ENCODE measurements around the gene PCDHGC3.

Gene PCDHGC3

GRCh38 chr5:141484641-141485311 is 9.0 kb downstream of the PCDHGC3 start, which contains the start of gene PCDHGC4:
Gene PCDHGC4 (plus strand): TSS chr5:141485030. CDS start chr5:141485174, 144 bp downstream.
- TF ChIP-seq, protein P1, sequence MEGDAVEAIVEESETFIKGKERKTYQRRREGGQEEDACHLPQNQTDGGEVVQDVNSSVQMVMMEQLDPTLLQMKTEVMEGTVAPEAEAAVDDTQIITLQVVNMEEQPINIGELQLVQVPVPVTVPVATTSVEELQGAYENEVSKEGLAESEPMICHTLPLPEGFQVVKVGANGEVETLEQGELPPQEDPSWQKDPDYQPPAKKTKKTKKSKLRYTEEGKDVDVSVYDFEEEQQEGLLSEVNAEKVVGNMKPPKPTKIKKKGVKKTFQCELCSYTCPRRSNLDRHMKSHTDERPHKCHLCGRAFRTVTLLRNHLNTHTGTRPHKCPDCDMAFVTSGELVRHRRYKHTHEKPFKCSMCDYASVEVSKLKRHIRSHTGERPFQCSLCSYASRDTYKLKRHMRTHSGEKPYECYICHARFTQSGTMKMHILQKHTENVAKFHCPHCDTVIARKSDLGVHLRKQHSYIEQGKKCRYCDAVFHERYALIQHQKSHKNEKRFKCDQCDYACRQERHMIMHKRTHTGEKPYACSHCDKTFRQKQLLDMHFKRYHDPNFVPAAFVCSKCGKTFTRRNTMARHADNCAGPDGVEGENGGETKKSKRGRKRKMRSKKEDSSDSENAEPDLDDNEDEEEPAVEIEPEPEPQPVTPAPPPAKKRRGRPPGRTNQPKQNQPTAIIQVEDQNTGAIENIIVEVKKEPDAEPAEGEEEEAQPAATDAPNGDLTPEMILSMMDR (IDR thresholded peaks at IDR 0.05; ENCODE audit: borderline replicate concordance, control extremely low read depth, extremely low read depth, insufficient read depth, missing control alignments), result no peak
- DNase-seq (ENCODE audit: low spot score), result no peak
- in situ Hi-C loops (cut with MboI; ENCODE audit: low sequenced_read_pairs, unreplicated experiment), result no loop called here

GRCh38 chr5:141485321-141486055 is 9.7 kb downstream of the PCDHGC3 start:
- no peak for DNase-seq (ENCODE audit: low spot score)
- in situ Hi-C loops (cut with MboI; ENCODE audit: low sequenced_read_pairs, unreplicated experiment), result no loop called here

GRCh38 chr5:141486091-141486490 is 10.3 kb downstream of the PCDHGC3 start:
- in situ Hi-C loops (cut with MboI; ENCODE audit: low sequenced_read_pairs, unreplicated experiment), result no loop called here
- TF ChIP-seq, protein P1 (IDR thresholded peaks at IDR 0.05; ENCODE audit: borderline replicate concordance, control extremely low read depth, extremely low read depth, insufficient read depth, missing control alignments), result no peak

More at GRCh38 chr5:141485321-141486055, 9.7 kb downstream of the PCDHGC3 start:
- TF ChIP-seq, protein P1 (IDR thresholded peaks at IDR 0.05; ENCODE audit: borderline replicate concordance, control extremely low read depth, extremely low read depth, insufficient read depth, missing control alignments), result no peak

DNA sequence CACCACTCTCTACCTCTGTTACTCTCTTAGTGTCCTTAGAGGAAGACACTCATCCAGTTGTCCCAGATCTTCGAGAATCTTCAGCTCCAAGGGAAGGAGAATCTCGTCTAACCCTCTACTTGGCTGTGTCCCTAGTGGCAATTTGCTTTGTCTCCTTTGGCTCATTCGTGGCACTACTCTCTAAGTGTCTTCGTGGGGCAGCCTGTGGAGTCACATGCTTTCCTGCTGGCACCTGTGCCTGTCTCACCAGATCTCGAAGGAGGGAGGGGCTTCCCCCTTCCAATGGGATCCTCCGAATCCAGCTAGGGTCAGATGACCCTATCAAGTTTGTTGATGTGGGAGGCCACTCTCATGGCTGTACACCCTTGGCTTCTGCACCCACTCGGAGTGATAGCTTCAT is 11.4 kb downstream of the PCDHGC3 start:
- DNase-seq (ENCODE audit: low spot score), result no peak
- in situ Hi-C loops (cut with MboI; ENCODE audit: low sequenced_read_pairs, unreplicated experiment), result no loop called here
- TF ChIP-seq, protein P1 (IDR thresholded peaks at IDR 0.05; ENCODE audit: borderline replicate concordance, control extremely low read depth, extremely low read depth, insufficient read depth, missing control alignments), result no peak

More at GRCh38 chr5:141486091-141486490, 10.3 kb downstream of the PCDHGC3 start:
- DNase-seq (ENCODE audit: low spot score), result no peak

- in situ Hi-C loops (cut with MboI; ENCODE audit: low sequenced_read_pairs, unreplicated experiment), result no loop called here
- TF ChIP-seq, protein P1 (IDR thresholded peaks at IDR 0.05; ENCODE audit: borderline replicate concordance, control extremely low read depth, extremely low read depth, insufficient read depth, missing control alignments), result no peak
- DNase-seq (ENCODE audit: low spot score), result no peak
These were observed 13.1 kb downstream of the PCDHGC3 start, which contains the start of gene PCDHGC5 for GRCh38 chr5:141488591-141489561. Gene PCDHGC5 (plus strand): TSS chr5:141489081. CDS start chr5:141489241, 160 bp downstream.

- DNase-seq (ENCODE audit: low spot score), result no peak
- TF ChIP-seq, protein P1 (IDR thresholded peaks at IDR 0.05; ENCODE audit: borderline replicate concordance, control extremely low read depth, extremely low read depth, insufficient read depth, missing control alignments), result no peak
- in situ Hi-C loops (cut with MboI; ENCODE audit: low sequenced_read_pairs, unreplicated experiment), result no loop called here
These were observed 14.1 kb downstream of the PCDHGC3 start for GRCh38 chr5:141489841-141490240.
